Neural crest cell (in vitro differentiated cells): ENCODE data around the gene ZDHHC3. TPM values are rescaled to one million over a fixed set of nuclear protein-coding genes. Genes with fewer than 3 reads are reported as not detected.
A peak's percentile ranks its signal among the peaks of the same experiment; 100 is the strongest.

Experiments used
- DNase-seq: peaks from one replicate; pipeline ENCODE4 v3.0.0; 2021; ENCODE audit warnings: low read depth, mixed read lengths, low spot score
- H3K27ac Mint-ChIP-seq: one replicate; pipeline ENCODE4 v1.8.0; 2021; ENCODE audit warnings: mild to moderate bottlenecking, mixed read lengths; ENCODE audit not compliant: unreplicated experiment
- H3K27me3 Mint-ChIP-seq: 2 replicates; pipeline ENCODE4 v1.8.0; 2021; ENCODE audit warnings: low read depth, mild to moderate bottlenecking, mixed read lengths
- H3K36me3 Mint-ChIP-seq: 2 replicates; pipeline ENCODE4 v1.8.0; 2021; ENCODE audit warnings: low read depth, mild to moderate bottlenecking, mixed read lengths
- H3K4me1 Mint-ChIP-seq: 2 replicates; pipeline ENCODE4 v1.8.0; 2021; ENCODE audit warnings: mixed read lengths
- H3K4me3 Mint-ChIP-seq: one replicate; pipeline ENCODE4 v1.8.0; 2021; ENCODE audit warnings: mild to moderate bottlenecking, mixed read lengths
- H3K9me3 Mint-ChIP-seq: 2 replicates; pipeline ENCODE4 v1.8.0; 2021; ENCODE audit warnings: mixed read lengths
- total RNA-seq: library from RNA; stranded (reverse); gene quantifications from 2 replicates; pipeline ENCODE4 v1.2.1, GENCODE V29; 2021
- TF ChIP-seq, protein P1 (sequence below): fragments of 200-600 bp; sonication (generic); conservative IDR thresholded peaks from 2 replicates; pipeline ENCODE4 v1.5.0; 2021; ENCODE audit warnings: antibody characterized with exemption, mild to moderate bottlenecking

ZDHHC3 gene
- total RNA-seq, 1 donor from 2014 or later: 62.2 TPM

DNA sequence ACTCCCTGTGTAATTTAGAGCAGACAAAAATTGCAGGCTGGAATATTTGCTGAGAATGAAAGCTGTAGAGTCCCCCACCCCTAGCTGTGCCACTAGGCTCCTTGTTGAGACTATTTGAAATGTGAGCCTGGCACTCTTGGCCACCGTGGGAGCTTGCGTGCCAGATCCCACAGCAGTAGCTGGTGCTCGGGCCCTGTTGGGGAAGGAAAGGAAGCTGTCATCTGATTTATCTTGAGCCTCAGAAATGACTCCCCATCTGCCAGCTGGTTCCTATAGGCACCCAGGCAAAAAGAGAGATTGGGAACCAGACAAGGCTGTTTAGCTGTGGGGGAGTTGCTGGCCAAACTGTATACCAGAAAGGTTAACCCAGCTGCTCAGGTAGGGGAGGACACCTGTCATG lies 26.7 kb upstream of the ZDHHC3 start:
- DNase-seq: no peak
- H3K9me3 Mint-ChIP-seq: peaks cover 4% of the 10 kb centered on the region
- no peaks in the 10 kb centered on the region for H3K27me3 Mint-ChIP-seq
- TF ChIP-seq, protein P1, sequence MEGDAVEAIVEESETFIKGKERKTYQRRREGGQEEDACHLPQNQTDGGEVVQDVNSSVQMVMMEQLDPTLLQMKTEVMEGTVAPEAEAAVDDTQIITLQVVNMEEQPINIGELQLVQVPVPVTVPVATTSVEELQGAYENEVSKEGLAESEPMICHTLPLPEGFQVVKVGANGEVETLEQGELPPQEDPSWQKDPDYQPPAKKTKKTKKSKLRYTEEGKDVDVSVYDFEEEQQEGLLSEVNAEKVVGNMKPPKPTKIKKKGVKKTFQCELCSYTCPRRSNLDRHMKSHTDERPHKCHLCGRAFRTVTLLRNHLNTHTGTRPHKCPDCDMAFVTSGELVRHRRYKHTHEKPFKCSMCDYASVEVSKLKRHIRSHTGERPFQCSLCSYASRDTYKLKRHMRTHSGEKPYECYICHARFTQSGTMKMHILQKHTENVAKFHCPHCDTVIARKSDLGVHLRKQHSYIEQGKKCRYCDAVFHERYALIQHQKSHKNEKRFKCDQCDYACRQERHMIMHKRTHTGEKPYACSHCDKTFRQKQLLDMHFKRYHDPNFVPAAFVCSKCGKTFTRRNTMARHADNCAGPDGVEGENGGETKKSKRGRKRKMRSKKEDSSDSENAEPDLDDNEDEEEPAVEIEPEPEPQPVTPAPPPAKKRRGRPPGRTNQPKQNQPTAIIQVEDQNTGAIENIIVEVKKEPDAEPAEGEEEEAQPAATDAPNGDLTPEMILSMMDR: no peak
- H3K4me1 Mint-ChIP-seq: no peaks in the 10 kb centered on the region
- no peak overlapping the region for H3K4me3 Mint-ChIP-seq
- H3K36me3 Mint-ChIP-seq: peaks cover 39% of the 10 kb centered on the region
- no peak overlapping the region for H3K27ac Mint-ChIP-seq

DNA sequence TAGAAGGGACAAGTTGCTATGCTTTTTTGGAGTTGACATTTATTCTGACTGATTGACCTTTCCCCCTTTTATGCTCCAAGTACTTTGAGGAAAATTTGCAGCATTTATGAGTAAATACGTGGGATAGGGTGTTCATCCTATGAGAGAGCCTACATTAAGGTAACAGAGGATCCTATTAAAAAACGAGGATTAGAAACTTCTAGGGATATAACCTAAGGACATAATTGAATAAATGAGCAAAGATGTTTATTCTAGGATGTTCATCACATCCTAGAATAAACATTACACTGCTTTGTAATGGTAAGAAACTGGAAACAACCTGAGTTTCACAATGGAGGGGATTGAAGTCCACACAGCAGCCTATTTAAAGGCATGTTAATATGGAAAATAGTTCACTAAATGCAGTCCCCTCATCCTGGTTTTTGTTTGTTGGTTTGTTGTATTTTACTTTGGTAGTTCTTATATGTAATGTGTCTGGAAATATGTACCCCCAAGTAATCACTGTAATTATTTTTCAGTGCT lies 26.2 kb upstream of the ZDHHC3 start:
- Mint-ChIP-seq H3K36me3 (peaks cover 37% of the 10 kb centered on the region), H3K27ac (no peak overlapping the region), H3K9me3 (peaks cover 4% of the 10 kb centered on the region), H3K4me1 (no peaks in the 10 kb centered on the region), H3K27me3 (no peaks in the 10 kb centered on the region), H3K4me3 (no peak overlapping the region)
- no peak for DNase-seq
- TF ChIP-seq, protein P1: no peak

DNA sequence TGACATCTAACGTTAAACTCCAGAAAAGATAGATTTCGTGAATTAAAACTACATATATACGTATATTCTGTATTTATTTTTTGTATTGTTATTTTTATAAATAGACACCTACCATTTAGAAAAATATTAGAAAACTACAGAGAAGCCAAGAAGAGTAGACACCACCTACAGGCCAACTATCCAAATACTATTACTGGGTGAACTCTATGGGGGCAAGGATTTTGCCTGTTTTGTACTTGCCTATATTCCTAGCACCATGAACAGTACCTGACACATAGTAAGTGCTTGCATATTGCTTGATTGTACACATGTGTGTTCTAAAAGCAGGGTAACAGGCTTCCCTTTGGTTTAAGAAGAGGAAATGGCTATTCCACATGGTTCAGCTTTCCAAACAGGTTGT lies 25.8 kb upstream of the ZDHHC3 start:
- no peak overlapping the region for H3K4me3 Mint-ChIP-seq
- no peaks in the 10 kb centered on the region for H3K4me1 Mint-ChIP-seq
- H3K9me3 Mint-ChIP-seq: peaks cover 4% of the 10 kb centered on the region
- no peaks in the 10 kb centered on the region for H3K27me3 Mint-ChIP-seq
- TF ChIP-seq, protein P1: peak; percentile 22
- no peak overlapping the region for H3K27ac Mint-ChIP-seq
- peaks cover 33% of the 10 kb centered on the region for H3K36me3 Mint-ChIP-seq
- no peak for DNase-seq

DNA sequence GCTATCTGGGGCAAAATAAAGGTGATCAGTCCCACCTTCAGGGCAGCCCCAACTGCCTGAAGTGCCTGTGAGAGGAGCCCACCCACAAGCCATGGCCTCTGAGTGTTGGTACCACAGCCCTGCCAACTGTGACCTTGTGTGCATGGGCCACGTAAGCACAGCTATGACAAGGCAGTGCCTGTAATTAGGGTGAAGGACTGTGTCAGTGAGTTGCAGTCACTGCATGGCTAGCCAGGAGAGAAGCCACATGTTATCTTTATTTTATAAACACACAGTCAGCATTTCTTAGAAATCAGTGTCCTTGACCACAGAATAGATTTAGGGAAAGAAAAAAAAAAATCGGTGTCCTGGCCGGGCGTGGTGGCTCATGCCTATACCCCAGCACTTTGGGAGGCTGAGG lies 24.8 kb upstream of the ZDHHC3 start:
- Mint-ChIP-seq H3K4me1 (no peaks in the 10 kb centered on the region), H3K4me3 (no peak overlapping the region), H3K27ac (no peak overlapping the region), H3K27me3 (no peaks in the 10 kb centered on the region), H3K36me3 (peaks cover 33% of the 10 kb centered on the region), H3K9me3 (peaks cover 4% of the 10 kb centered on the region)
- TF ChIP-seq, protein P1: no peak
- DNase-seq: no peak

DNA sequence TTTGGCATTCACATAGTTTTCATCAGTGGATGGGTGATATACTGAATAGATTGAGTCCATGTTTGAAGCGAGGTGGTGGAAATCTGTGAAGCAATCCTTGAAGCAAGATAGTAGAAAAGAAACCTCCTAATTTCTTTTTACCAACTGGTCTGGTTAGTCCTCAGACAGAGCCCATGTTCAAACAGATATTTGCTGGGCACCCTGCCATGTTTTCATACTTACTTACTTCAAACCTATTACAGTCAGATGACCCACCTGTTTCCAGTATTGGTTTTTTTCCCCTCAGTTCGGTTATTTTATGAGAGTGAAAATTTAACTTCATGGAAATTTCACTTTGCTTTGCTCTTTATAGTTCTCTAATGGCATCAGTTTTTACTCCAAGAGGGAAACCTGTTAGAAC lies 23.8 kb upstream of the ZDHHC3 start:
- no peaks in the 10 kb centered on the region for H3K4me1 Mint-ChIP-seq
- H3K27me3 Mint-ChIP-seq: no peaks in the 10 kb centered on the region
- peaks cover 23% of the 10 kb centered on the region for H3K36me3 Mint-ChIP-seq
- DNase-seq: no peak
- TF ChIP-seq, protein P1: no peak
- H3K9me3 Mint-ChIP-seq: peaks cover 2% of the 10 kb centered on the region
- H3K4me3 Mint-ChIP-seq: no peak overlapping the region
- H3K27ac Mint-ChIP-seq: no peak overlapping the region
